Mucosa of descending colon (tissue), 3 donors: Measurements from ENCODE around the gene BID. TPM values are rescaled to one million over a fixed set of nuclear protein-coding genes. Genes with fewer than 3 reads are reported as not detected.

Experiments
- ATAC-seq: fragments of 200-7000 bp; cut with Tn5 transposase; one replicate; pipeline ENCODE4 v1.9.1; 2020; ENCODE audit warnings: mild to moderate bottlenecking, moderate library complexity
- DNase-seq, 3 donors: peaks; one replicate each; pipeline ENCODE4 v3.0.0-alpha.2; 2020
- H3K36me3 ChIP-seq: fragments of 200-600 bp; one replicate; pipeline ENCODE4 v1.8.0; 2021; ENCODE audit warnings: low read depth, mild to moderate bottlenecking
- H3K4me1 ChIP-seq: fragments of 200-600 bp; one replicate; pipeline ENCODE4 v1.8.0; 2021; ENCODE audit warnings: low read depth, mild to moderate bottlenecking
- H3K4me3 ChIP-seq: fragments of 200-600 bp; one replicate; pipeline ENCODE4 v1.8.0; 2021; ENCODE audit warnings: mild to moderate bottlenecking
- H3K9me3 ChIP-seq: fragments of 200-600 bp; one replicate; pipeline ENCODE4 v1.8.0; 2021; ENCODE audit warnings: mild to moderate bottlenecking
- CTCF ChIP-seq: fragments of 200-600 bp; IDR thresholded peaks from one replicate; pipeline ENCODE4 v1.8.0; 2022; ENCODE audit warnings: antibody characterized with exemption, mild to moderate bottlenecking
- intact Hi-C, 2 donors: fragments of 100-400 bp; cut with DNase I in 1 of 2; cut with micrococcal nuclease in 1 of 2; formaldehyde crosslinking; loops; one replicate each; pipeline versions ENCODE4 v1.11.0 to v1.11.1; 2022; cut with DNase I, micrococcal nuclease
- total RNA-seq, 3 donors: library from RNA; stranded (reverse); fragmentation: NEBNext Ultra II Directional in 2 of 3; extraction: Animal tissue kit (Norgen Biotek cat#: 25700) in 2 of 3; gene quantifications; one replicate each; pipeline versions ENCODE4 v1.2.1 to v1.2.4, GENCODE V29; 2021 to 2023
- donor health status: DM: no; HTN: no; CAD: no; lungs with moderate emphysema.
- donor health status: DM: no; HTN: no; CAD: no.
- donor health status: DM: no; HTN: yes; CAD: no.

BID gene
- total RNA-seq, 3 donors from 2014 or later: 17.9 to 35.0 (median 21.8) TPM

- intact Hi-C loops: no loop called here
- ATAC-seq (peak; percentile 92), DNase-seq (no peak)
- no peak for TF ChIP-seq CTCF
- Histone ChIP-seq H3K4me1 (peaks cover 14% of the 10 kb centered on the region), H3K36me3 (no peaks in the 10 kb centered on the region), H3K9me3 (no peaks in the 10 kb centered on the region), H3K4me3 (no peak overlapping the region)
Measured at GRCh38 chr22:17724678-17725499, 49.4 kb downstream of the BID start.

GRCh38 chr22:17724241-17724640, 50.0 kb downstream of the BID start:
- Histone ChIP-seq H3K4me1 (peaks cover 14% of the 10 kb centered on the region), H3K4me3 (no peak overlapping the region), H3K36me3 (no peaks in the 10 kb centered on the region), H3K9me3 (no peaks in the 10 kb centered on the region)
- ATAC-seq (no peak), DNase-seq (no peak)
- no peak for TF ChIP-seq CTCF
- intact Hi-C loops: no loop called here

- no peaks in the 10 kb centered on the region for H3K36me3 ChIP-seq
- DNase-seq: no peak
- no peak overlapping the region for H3K4me3 ChIP-seq
- intact Hi-C loops: no loop called here
- no peak for TF ChIP-seq CTCF
- no peak for ATAC-seq
- H3K4me1 ChIP-seq: peaks cover 8% of the 10 kb centered on the region
- no peaks in the 10 kb centered on the region for H3K9me3 ChIP-seq
Measured at GRCh38 chr22:17719911-17720310, 54.4 kb downstream of the BID start.

- H3K4me3 ChIP-seq: no peak overlapping the region
- no peaks in the 10 kb centered on the region for H3K4me1 ChIP-seq
- H3K36me3 ChIP-seq: no peaks in the 10 kb centered on the region
- intact Hi-C loops: no loop called here
- DNase-seq (no peak), ATAC-seq (no peak)
- no peak for TF ChIP-seq CTCF
- no peaks in the 10 kb centered on the region for H3K9me3 ChIP-seq
Measured at GRCh38 chr22:17717708-17718107, 56.6 kb downstream of the BID start.

GRCh38 chr22:17716529-17716928, 57.7 kb downstream of the BID start:
- Histone ChIP-seq H3K9me3 (no peaks in the 10 kb centered on the region), H3K4me1 (no peaks in the 10 kb centered on the region), H3K36me3 (no peaks in the 10 kb centered on the region), H3K4me3 (no peak overlapping the region)
- intact Hi-C loops: no loop called here
- DNase-seq: no peak
- TF ChIP-seq CTCF: no peak
- no peak for ATAC-seq
